ENCODE data around the gene NDE1. TPM values are rescaled to one million over a fixed set of nuclear protein-coding genes. Genes with fewer than 3 reads are reported as not detected.

NDE1 gene
- total RNA-seq, 1 donor from 2014 or later: 45.3 TPM

- no peak for TF ChIP-seq CTCF (conservative IDR thresholded peaks at IDR 0.05; ENCODE audit: low read depth, low read length)
- H3K4me3 ChIP-seq (ENCODE audit: low read depth, low read length): no peak overlapping the region
- no peak for DNase-seq (ENCODE audit: low read depth)
These were observed 122.7 kb downstream of the NDE1 start for GRCh38 chr16:15772579-15773293.

- no peak for DNase-seq (ENCODE audit: low read depth)
- H3K4me3 ChIP-seq (ENCODE audit: low read depth, low read length): no peak overlapping the region
- TF ChIP-seq CTCF (conservative IDR thresholded peaks at IDR 0.05; ENCODE audit: low read depth, low read length): no peak
These were observed 123.9 kb downstream of the NDE1 start for GRCh38 chr16:15773968-15774367.

- no peak for DNase-seq (ENCODE audit: low read depth)
- H3K4me3 ChIP-seq (ENCODE audit: low read depth, low read length): no peak overlapping the region
- TF ChIP-seq CTCF (conservative IDR thresholded peaks at IDR 0.05; ENCODE audit: low read depth, low read length): no peak
These were observed 125.2 kb downstream of the NDE1 start for GRCh38 chr16:15775209-15775608.

GRCh38 chr16:15775663-15776304 is 125.7 kb downstream of the NDE1 start:
- no peak for DNase-seq (ENCODE audit: low read depth)
- no peak overlapping the region for H3K4me3 ChIP-seq (ENCODE audit: low read depth, low read length)
- TF ChIP-seq CTCF (conservative IDR thresholded peaks at IDR 0.05; ENCODE audit: low read depth, low read length): no peak

Other genes starting within 250 kb of the NDE1 start
- 9.7 and 15.8 TPM in 2 replicates for gene BMERB1, start 215.7 kb upstream of the NDE1 start, total RNA-seq
- gene MARF1, start 7.1 kb upstream of the NDE1 start, total RNA-seq: 6.9 and 9.5 TPM in 2 replicates
- not detected in 2 replicates for gene MYH11, start 206.8 kb downstream of the NDE1 start, total RNA-seq
- 39.1 and 48.6 TPM in 2 replicates for gene CEP20, start 238.4 kb downstream of the NDE1 start, total RNA-seq